Raji (cell line): ENCODE measurements around the gene PLSCR3.

Source experiments
- POLR2A ChIP-seq: IDR thresholded peaks from 2 replicates; pipeline ENCODE4 v1.6.1; 2011; ENCODE audit warnings: low read depth, low read length, control low read depth; ENCODE audit not compliant: insufficient read depth

Gene PLSCR3

DNA sequence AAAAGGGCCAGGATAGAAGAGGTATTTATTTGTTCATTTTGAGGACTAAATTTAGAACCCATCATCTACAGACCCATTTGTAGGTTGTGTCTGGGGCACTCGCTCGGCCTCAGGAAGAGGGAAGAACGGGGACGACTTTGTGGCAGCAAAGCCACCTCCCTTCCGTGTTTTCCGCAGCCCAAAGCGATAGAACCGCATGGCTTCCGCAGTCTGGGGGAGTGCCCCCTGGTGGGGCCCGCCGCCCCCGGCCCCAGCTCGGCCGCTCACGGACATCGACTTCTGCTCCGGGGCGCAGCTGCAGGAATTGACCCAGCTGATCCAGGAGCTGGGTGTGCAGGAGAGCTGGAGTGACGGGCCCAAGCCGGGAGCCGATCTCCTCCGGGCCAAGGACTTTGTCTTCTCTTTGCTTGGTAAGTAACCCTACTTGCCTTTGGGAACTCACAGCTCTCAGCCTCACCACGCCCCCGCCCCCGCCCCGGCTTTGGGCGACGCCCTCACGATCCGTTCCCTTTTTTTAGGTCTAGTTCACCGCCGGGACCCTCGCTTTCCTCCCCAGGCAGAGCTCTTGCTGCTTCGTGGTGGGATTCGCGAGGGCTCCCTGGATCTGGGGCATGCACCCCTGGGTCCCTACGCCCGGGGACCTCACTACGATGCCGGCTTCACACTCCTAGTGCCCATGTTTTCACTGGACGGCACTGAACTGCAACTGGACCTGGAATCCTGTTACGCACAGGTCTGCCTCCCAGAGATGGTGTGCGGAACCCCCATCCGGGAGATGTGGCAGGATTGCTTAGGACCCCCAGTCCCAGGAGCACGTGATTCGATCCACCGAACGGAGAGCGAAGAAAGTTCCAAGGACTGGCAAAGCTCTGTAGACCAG lies 41.6 kb upstream of the PLSCR3 start:
- TF ChIP-seq POLR2A: no peak

DNA sequence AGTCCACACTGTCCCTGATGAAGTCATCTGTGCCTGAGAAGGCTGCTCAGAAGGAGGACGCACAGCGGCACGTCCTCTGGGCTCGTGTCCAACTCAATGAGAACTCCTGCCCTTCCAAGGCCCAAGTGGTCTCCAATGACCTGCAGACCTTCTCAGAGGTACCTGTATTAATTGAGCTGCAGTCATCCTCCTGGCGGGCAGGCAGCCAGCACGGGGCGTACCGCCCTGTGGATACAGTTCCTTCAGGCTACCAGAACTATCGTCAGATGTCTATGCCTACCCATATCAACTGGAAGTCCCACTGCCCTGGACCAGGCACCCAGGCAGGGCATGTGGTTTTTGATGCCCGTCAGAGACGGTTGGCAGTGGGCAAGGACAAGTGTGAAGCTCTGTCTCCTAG lies 38.0 kb upstream of the PLSCR3 start:
- no peak for TF ChIP-seq POLR2A

DNA sequence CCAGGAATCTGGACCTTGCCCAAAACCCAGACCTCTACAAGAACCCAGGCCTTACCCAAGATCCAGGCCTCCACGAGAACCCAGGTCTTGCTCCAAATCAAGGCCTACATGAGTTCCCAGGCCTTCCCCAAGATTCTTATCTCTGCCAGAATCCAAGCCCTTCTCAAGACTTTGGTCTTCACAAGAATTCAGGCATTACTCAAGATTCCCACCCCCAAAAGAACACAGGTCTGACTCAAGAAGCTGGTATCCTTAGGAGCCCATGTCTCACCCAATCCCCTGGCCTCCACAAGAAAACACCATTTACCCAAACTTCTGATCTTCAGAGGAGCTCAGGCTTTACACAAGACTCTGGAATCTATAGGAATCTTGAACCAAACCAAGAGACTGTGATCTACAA lies 36.9 kb upstream of the PLSCR3 start:
- TF ChIP-seq POLR2A: no peak

DNA sequence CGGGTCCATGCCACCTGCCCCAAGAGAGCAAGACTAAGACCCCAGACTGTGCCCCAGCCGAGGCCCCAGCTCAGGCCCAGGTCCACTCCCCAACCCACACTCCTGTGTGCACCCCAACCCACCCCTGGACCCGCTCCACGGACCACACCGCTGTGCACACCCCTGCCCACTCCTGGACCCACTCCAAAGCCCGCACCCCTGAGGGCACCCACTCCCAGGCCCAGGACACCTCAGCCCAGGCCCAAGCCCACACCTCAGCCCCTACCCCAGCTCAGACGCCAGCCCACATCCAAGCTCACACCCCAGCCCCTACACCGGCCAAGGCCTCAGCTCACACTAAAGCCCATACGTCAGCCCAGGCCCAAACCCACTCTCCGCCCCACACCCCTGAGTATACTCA lies 35.4 kb upstream of the PLSCR3 start:
- no peak for TF ChIP-seq POLR2A

DNA sequence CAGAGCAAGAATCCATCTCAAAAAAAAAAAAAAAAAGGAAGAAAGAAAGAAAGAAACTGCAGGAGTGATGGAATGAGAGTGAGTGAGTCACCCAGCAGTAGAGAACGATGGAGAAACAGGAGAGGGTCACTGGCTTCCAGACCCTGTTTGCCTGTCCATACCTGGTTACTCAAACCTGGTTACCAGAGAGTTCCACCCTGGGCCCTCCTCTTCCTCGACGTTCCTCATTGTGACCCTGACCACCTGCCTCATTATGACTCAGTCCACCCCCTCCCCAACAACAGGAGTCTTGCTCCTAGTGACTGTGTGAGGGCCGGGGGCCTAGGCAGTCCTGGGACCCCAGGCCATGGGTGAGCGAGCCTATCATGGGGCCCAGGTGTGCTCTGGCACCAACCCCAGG lies 34.2 kb upstream of the PLSCR3 start, which contains the start of gene SPEM3:
SPEM3 (plus strand) TSS at position 301 of the 400 bp plus-strand sequence; CDS start at position 347, 46 bp downstream.
- TF ChIP-seq POLR2A: no peak

DNA sequence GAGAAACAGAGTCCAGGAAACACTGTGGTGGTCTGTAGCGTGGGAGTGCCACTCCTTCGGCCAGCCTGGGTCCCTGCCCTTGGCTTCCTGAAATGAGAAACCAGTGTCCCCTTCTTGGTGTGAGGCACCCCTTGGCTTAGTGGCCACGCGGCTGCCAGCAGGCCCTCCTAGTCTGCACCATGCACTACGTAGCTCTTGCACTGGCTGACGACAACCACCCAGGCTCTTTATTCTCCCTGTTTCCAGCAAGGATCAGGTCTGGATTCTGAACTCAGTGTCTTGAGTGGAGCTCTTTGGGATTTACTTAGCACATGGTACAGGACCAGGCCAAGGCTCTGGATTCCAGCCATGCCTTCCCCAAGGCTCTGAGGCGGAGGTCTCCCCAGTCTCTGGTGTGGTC lies 33.2 kb upstream of the PLSCR3 start:
- no peak for TF ChIP-seq POLR2A

DNA sequence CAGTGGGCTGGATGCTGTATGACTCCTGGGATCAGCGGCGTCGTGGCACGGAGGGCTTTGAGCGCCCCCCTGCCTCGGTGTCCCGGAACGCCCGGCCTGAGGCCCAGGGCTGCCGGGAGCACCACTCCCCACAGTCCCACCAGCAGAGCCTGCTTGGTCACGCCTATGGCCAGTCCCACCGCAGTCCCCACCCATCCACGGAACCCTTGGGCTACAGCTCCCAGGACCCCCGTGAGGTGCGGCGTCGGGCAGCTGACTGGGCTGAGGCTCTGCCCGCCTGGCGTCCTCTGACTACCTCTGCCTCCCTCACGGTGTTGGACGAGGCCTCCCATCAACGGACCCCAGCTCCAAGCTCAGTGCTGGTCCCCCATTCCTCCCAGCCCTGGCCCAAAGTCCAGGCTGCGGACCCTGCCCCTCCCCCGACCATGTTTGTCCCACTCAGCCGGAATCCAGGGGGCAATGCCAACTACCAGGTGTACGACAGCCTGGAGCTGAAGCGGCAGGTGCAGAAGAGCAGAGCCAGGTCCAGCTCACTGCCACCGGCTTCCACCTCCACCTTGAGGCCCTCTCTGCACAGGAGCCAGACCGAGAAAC lies 32.7 kb upstream of the PLSCR3 start:
- no peak for TF ChIP-seq POLR2A

DNA sequence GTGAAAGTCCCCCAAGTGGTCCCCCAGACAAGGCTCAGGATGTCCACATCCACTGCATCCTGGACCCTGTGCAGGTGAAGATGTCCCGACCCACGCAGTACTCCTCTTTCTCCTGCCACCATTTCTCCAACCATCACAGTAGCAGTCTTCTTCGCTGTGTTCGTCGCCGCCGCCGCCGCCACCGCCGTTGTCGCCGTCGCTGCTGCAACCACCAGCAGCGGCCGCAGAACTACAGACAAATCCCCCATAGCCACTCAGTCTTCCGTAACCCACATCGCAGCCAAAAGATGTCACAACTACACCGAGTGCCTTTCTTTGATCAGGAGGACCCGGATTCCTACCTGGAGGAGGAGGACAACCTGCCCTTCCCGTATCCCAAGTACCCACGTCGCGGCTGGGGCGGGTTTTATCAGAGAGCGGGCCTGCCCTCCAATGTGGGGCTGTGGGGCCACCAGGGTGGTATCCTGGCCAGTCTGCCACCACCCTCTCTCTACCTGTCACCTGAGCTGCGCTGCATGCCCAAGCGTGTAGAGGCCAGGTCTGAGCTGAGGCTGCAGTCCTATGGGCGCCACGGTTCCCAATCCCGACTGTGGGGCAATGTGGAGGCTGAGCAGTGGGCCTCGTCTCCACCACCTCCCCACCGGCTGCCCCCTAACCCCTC lies 32.0 kb upstream of the PLSCR3 start:
- TF ChIP-seq POLR2A: no peak

DNA sequence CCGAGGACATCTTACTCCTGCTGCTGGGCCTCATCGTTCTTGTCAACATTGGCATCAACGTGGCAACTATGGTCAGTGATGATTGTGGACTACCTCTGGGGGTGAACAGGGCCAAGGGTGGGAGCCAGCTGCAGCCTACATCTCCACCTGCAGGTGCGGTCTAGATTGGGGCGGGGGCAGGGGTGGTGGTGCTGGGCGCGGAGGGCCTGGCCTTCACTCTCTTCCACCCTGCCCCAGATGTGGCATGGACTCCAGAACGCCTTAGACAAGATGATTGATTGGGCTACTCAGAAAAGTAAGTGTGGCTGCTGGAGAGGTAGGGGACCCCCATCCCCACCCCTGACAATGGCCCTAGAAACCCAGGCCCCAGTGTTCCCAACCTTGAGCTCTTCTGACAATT lies 31.4 kb upstream of the PLSCR3 start:
- no peak for TF ChIP-seq POLR2A

DNA sequence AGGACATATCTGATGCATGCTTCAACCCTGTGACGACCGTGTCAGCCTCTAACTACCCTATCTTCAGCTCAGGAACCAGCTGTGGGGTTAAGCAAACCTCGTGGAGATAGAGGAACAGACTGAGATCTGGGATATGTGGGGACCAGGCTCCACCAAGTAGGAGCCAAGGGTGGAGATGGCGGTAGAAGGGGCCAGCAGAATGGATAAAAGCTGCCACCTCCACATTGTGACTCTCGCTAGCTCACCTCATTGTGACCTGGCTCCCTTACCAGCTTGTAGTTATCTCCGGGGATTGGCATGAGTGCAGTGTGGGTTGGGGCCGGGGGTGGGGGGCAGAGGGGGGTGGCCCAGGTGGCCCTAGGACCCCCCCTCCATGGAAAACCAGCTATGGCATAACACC lies 31.0 kb upstream of the PLSCR3 start, which contains the start of gene SPEM2:
SPEM2 (plus strand) TSS at position 301 of the 400 bp plus-strand sequence; CDS start at position 374, 73 bp downstream.
- TF ChIP-seq POLR2A: no peak

DNA sequence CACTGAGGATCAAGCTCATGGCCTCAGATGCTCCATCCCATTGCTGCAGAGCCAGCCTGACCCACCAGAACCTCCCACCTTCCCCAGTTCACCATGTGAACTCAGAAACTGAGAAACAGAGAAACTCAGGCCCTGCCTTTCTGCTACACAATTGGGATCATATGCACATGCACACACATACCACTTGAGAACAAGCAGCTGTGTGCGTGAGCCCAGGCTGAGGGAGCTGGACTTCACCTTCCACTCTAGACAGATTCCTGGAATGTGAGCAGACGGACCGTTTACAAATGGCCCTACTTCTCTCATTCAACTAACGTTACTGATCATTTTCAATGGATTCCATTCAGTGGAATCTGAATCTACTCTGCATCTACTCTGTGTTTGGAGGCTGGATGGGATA lies 29.4 kb upstream of the PLSCR3 start:
- TF ChIP-seq POLR2A: no peak

DNA sequence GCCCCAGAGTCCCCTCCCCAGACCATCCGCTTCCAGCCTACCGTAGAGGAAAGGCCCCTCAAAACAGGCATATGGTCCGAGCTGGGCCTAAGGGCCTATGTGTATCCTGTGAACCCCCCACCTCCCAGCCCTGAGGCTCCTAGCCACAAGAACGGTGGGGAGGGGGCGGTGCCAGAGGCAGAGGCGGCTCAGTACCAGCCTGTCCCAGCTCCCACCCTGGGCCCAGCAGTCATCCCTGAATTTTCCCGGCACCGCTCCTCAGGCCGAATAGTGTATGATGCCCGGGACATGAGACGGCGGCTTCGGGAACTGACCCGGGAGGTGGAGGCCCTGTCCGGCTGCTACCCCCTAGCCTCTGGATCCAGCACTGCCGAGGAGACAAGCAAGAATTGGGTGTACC lies 26.9 kb upstream of the PLSCR3 start:
- TF ChIP-seq POLR2A: no peak

DNA sequence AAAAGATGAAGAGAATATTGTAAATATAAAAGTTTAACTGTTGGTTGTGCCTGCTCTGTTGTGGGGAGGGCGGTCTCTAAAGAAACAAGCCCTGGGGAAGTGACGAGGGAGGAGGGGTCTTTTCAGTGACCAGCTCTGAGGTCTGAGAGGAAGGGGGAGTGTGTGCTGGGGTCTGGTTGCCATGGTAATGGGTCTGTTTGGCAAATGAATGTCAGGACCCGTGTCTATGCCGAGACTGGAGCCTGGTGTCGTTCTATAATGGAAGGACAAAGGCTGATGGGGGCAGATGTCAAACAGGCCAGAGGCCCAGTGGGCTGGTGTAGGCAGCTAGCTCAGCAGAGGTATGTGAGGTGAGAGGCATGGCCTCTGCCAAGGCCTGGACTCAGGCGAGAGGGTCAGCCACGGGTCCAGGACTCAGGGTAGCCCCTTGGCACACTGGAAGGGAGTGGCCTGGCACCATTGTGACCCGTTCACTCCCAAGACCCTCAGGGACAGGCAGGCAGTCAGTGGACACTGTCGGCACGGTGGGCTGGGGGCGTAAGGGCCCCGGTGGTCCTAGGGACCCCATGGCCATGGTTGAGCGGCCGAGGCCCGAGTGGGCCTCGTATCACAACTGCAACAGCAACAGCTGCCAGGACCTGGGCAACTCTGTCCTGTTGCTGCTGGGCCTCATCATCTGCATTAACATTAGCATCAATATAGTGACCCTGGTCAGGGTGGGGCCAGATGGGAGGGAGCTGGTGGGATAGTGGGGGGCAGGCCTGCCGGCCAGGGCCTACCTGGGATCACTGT lies 25.7 kb upstream of the PLSCR3 start, which contains the start of gene SPEM1:
SPEM1 (plus strand) TSS at position 506 of the 792 bp plus-strand sequence; CDS start at position 567, 61 bp downstream.
- no peak for TF ChIP-seq POLR2A

DNA sequence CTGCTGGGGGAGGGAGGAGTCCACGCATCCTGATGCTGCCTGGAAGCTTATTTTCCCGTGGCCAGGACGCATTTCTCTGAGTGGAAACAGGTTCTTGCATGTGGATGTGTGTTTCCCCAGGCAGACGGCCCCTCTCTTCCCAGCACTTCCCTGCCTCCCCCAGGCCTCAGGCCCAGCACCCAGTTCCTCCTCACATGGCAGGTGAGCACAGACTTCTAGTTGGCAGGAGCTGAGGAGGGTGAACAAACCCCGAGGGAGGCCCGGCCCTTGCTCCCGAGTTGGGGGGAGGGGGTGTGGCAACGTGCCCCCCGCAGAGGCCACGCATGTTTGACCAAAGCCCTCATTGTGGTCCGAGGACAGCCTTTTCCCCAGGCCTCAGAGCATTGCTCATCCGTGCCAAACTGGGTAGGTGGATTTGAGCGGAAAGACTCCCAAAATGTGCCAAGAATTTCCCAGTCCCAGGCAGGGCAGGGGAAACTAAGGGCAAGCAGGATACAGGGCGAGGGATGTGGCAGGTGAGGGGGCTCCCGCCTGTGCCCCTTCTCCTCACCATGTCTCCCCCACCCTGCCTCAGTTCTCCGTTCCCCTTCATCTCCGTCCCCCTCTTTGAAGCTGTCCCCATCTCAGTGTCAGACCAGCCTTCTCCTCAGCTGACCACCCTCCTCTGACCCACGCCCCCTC lies 24.3 kb upstream of the PLSCR3 start:
- TF ChIP-seq POLR2A: no peak
